HG02870 (cell line): ENCODE data around the gene TIMP3.

Experiments used
- ATAC-seq: cut with Tn5 transposase; IDR thresholded peaks from one replicate; pipeline ENCODE4 v1.9.1; 2021; ENCODE audit warnings: mild to moderate bottlenecking, moderate library complexity; ENCODE audit not compliant: unreplicated experiment

The TIMP3 gene

GRCh38 chr22:32877196-32877595, 75.7 kb downstream of the TIMP3 start:
- ATAC-seq, result no peak

DNA sequence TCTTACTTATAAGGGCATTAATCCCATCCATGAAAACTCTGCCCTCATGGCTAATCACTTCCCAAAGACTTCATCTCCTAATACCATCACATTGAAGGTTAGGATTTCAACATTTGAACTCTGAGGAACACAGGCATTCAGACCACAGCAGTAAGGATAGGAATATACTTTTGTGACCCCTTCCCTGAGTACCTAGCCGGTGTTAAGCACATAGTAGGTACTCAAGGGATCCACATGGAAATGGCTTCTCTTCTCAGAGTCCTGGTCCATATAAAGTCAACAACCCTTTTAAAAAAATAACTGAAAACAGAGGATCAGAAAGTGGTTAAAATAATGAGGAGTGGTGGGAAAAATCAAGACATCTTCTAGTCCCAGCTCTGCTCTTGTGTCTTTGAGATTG, 78.0 kb downstream of the TIMP3 start:
- no peak for ATAC-seq

DNA sequence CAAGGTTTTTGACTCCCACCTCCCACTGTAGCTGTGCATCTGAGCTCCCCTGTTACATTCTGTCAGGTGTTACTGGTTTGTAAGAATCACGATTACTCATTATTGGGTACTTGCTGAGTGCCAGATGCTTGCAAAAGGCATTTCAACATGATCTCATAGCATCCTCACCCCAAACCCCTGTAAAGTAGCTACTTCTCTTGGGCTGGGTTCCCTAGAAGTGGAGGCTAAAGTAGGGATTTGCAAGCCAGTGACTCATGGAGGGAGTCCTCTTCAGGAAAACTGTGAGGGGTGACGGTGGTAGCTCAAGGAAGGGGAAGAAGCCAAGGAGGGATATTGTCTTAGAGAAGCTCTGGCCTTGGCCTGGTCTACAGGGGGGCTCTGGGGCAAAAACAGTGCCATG, 78.6 kb downstream of the TIMP3 start:
- no peak for ATAC-seq

GRCh38 chr22:32880505-32880892, 79.0 kb downstream of the TIMP3 start:
- no peak for ATAC-seq

- ATAC-seq, result no peak
Observed at GRCh38 chr22:32880893-32881596, 79.5 kb downstream of the TIMP3 start.

GRCh38 chr22:32882360-32882755, 80.9 kb downstream of the TIMP3 start:
- no peak for ATAC-seq

- no peak for ATAC-seq
Observed at GRCh38 chr22:32882774-32883530, 81.4 kb downstream of the TIMP3 start.

GRCh38 chr22:32887324-32887980, 85.9 kb downstream of the TIMP3 start:
- ATAC-seq, result no peak

- no peak for ATAC-seq
Observed at GRCh38 chr22:32888976-32889375, 87.5 kb downstream of the TIMP3 start.

DNA sequence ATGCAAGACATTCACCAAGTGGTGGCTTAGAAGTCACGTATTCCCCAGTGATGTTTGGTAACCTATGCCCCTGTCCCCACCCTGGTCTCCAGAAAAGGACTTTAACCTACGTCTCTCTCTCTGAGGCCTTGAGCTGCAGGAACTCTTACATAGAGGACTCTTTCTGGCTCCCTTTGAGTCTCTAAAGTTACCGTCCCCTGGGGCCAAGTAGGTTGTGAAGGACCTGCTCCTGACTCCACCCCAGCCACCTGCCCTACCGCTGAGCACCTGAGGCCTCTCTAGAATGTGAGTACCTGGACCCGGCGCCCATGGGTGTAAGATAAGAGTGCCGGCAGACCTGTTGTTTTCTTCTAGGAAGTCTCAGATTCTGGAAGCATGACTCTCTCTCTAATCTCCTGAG, 95.4 kb downstream of the TIMP3 start:
- no peak for ATAC-seq

DNA sequence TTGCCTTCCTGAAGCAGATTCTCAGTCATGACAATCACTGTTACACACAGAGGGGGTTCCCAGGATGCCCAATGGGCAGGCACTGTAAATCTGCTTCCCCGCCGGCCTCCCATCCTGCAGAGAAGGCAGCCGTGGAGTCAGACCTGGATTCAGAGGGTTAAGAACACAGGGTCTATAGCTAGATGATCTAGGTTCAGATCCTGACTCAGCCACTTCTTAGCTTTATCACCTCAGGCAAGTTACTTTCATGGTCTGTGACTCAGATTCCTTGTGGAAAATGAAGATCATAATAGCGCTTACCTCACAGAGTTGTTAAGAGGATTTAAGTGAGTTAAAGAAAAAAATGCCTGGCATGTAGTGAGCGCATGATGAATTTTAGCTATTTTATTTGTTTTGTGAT, 95.9 kb downstream of the TIMP3 start:
- no peak for ATAC-seq

- ATAC-seq, result no peak
Observed at GRCh38 chr22:32900886-32901635, 99.6 kb downstream of the TIMP3 start.

DNA sequence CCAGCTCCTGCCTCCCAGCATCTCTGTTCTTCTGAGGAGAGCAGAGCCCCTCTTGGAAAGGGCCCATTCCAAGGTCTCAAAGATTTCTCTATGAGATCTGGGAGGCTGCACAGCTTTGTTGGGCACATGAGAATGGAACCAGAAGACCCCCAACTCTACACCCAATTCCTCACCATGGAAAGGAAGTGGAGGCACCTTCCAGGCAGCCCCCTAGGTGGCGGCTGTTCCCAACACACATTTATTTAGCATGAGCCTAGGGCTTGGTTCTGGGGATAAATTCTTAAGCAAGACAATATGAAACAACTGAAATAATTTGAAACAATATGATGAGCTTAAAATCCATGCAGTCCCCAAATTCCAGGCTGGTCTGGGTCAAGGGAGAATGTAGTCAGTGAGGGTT, 100.4 kb downstream of the TIMP3 start:
- no peak for ATAC-seq

GRCh38 chr22:32903507-32903906, 102.0 kb downstream of the TIMP3 start:
- no peak for ATAC-seq

DNA sequence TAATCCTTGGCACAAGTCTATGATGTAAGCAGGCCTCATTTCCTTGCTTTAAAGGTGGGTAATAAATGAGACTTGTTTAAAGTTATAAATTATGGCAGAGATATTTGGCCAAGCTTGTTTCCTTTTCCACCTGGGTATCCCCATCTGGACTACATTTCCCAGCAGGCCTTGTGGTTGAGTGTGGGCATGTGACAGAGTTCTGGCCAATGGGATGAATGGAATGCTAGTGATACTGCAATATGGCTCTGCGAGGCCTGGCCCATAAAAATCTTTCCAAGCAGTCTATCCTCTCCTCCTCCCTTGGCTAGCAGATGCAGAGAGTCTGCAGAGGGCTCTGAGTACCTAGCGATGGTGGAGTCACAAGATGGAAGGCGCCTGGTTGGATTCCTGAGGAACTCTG, 102.5 kb downstream of the TIMP3 start:
- no peak for ATAC-seq

- no peak for ATAC-seq
Observed at GRCh38 chr22:32905400-32905799, 103.9 kb downstream of the TIMP3 start.

DNA sequence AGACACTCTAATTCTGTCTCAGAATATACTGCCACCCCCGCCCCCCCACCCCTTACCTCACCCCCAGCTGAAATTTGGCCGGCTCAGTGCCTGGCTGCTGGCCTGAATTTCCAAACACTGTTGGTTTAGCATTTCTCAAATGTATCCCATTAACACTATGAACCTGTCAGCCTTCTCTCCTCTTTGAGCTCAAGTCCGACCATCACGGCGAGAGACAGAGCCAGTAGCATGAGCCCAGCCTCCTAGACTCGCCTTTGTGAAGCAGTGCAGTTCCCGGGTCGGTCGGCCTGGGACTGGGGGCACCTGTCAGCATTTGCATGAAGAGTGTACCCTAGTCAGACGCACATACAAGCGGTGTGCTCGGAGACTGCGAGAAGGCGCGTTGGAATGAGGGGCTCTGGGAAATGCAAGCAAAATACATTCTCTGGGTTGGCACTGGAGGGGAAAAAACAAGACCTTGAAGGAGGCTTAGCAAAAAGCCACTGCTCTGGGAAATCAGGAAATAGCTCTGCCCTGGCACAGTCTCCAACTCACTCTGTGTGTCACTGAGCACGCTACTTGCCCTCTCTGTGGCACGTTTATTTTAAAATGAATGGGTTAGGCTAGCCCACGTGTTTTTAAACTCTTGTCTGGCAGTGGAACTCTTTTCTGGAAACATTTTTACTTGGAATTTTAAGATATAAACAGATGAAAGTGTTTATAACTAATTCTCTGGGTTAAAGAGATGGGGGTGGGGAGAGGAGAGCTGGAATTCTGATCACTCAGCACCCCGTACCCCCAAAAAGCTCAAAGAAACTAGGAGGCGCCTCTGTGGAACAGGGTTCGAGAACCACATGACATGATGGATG, 108.3 kb downstream of the TIMP3 start:
- ATAC-seq, result no peak

DNA sequence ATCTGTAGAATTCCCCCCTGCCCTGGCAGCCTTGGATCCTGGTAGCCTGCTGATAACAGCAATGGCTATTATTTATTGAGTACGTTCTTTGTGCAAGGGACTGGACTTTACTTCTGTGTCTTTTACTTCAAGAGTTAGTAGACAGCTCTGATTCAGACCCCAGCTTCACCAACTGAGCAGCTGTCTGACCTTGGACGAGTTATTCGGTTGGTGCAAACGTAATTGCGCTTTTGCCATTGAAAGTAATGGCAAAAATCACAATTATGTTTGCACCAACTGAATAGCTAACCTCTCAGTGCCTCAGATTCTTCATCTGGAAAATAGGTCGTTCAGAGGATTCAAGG, 108.9 kb downstream of the TIMP3 start:
- no peak for ATAC-seq

GRCh38 chr22:32911503-32911902, 110.0 kb downstream of the TIMP3 start:
- no peak for ATAC-seq
